CD14-positive monocyte (primary cell): Measurements from ENCODE around the gene ALDH2. TPM values are rescaled to one million over a fixed set of nuclear protein-coding genes. Genes with fewer than 3 reads are reported as not detected.

ENCODE experiments used
- DNase-seq, 3 donors: peaks; one replicate each; pipeline ENCODE4 v3.0.0-alpha.2; 2011 to 2022
- H2AFZ ChIP-seq: 2 replicates; pipeline ENCODE4 v1.6.0; 2012; ENCODE audit warnings: mild to moderate bottlenecking, low read depth, low read length, inconsistent platforms; ENCODE audit not compliant: insufficient read depth, poor library complexity, severe bottlenecking
- H3K27ac ChIP-seq, 2 donors: 1 replicate in 1 of 2; 2 replicates in 1 of 2; pipeline ENCODE4 v1.5.1; 2012 to 2013; ENCODE audit warnings: low read length in 2 of 2, control low read depth in 1 of 2, inconsistent platforms in 1 of 2, low read depth in 1 of 2, mild to moderate bottlenecking in 1 of 2
- H3K27me3 ChIP-seq, 2 donors: one replicate each; pipeline versions ENCODE4 v1.6.0 to v1.6.1; 2011 to 2013; ENCODE audit warnings: low read length in 2 of 2; ENCODE audit not compliant: control insufficient read depth in 2 of 2, insufficient read depth in 2 of 2
- H3K36me3 ChIP-seq, 2 donors: replicated peaks in 1 of 2; 1 replicate in 1 of 2; 2 replicates in 1 of 2; pipeline versions ENCODE4 v1.5.1 to v1.6.1; 2012 to 2013; ENCODE audit warnings: low read length in 2 of 2, control low read depth in 1 of 2, inconsistent platforms in 1 of 2, mild to moderate bottlenecking in 1 of 2; ENCODE audit not compliant: insufficient read depth in 2 of 2, control insufficient read depth in 1 of 2
- H3K4me1 ChIP-seq, 2 donors: 1 replicate in 1 of 2; 2 replicates in 1 of 2; pipeline versions ENCODE4 v1.5.1 to v1.6.1; 2012 to 2013; ENCODE audit warnings: low read length in 2 of 2, control low read depth in 1 of 2, inconsistent platforms in 1 of 2, mild to moderate bottlenecking in 1 of 2, moderate library complexity in 1 of 2; ENCODE audit not compliant: insufficient read depth in 2 of 2, control insufficient read depth in 1 of 2
- H3K4me2 ChIP-seq: replicated peaks from 2 replicates; pipeline ENCODE3; 2012; ENCODE audit warnings: low read length, moderate library complexity, mild to moderate bottlenecking; ENCODE audit not compliant: poor library complexity, severe bottlenecking; ENCODE audit errors: extremely low read depth
- H3K4me3 ChIP-seq, 3 experiments: fragments of 200-600 bp in 1 of 3; sonication (generic) in 1 of 3; replicated peaks in 1 of 3; 1 replicate in 2 of 3; 2 replicates in 1 of 3; pipeline ENCODE4 v1.5.1; 2011 to 2013; ENCODE audit warnings: low read length in 3 of 3, mild to moderate bottlenecking in 3 of 3, control low read depth in 2 of 3, low read depth in 2 of 3, inconsistent platforms in 1 of 3, moderate library complexity in 1 of 3
- H3K79me2 ChIP-seq: 2 replicates; pipeline ENCODE4 v1.6.0; 2012; ENCODE audit warnings: mild to moderate bottlenecking, control low read depth, inconsistent platforms, low read length, moderate library complexity; ENCODE audit not compliant: insufficient read depth
- H3K9ac ChIP-seq: 2 replicates; pipeline ENCODE4 v1.6.0; 2017; ENCODE audit warnings: low read length, mild to moderate bottlenecking; ENCODE audit not compliant: insufficient read depth, poor library complexity, severe bottlenecking
- H3K9me3 ChIP-seq, 2 donors: replicated peaks in 1 of 2; 1 replicate in 1 of 2; 2 replicates in 1 of 2; pipeline versions ENCODE4 v1.5.1 to v1.6.1; 2012 to 2013; ENCODE audit warnings: low read length in 2 of 2, control low read depth in 1 of 2; ENCODE audit not compliant: control insufficient read depth in 1 of 2, insufficient read depth in 1 of 2
- H4K20me1 ChIP-seq: 2 replicates; pipeline ENCODE4 v1.6.0; 2012; ENCODE audit warnings: mild to moderate bottlenecking, low read length, control low read depth, moderate library complexity; ENCODE audit not compliant: insufficient read depth
- H3K27ac Mint-ChIP-seq, 7 donors: one replicate each; pipeline ENCODE4 v1.8.0; 2020; ENCODE audit warnings: mild to moderate bottlenecking in 7 of 7, mixed read lengths in 7 of 7, moderate library complexity in 6 of 7, inconsistent platforms in 2 of 7
- H3K27me3 Mint-ChIP-seq, 3 donors: one replicate each; pipeline ENCODE4 v1.8.0; 2021 to 2022; ENCODE audit warnings: low read depth in 3 of 3, mild to moderate bottlenecking in 3 of 3, mixed read lengths in 3 of 3, moderate library complexity in 3 of 3, inconsistent platforms in 1 of 3
- H3K36me3 Mint-ChIP-seq, 2 donors: one replicate each; pipeline ENCODE4 v1.8.0; 2020; ENCODE audit warnings: mixed read lengths in 2 of 2, inconsistent platforms in 1 of 2, mild to moderate bottlenecking in 1 of 2
- H3K4me1 Mint-ChIP-seq: one replicate; pipeline ENCODE4 v1.8.0; 2020; ENCODE audit warnings: mild to moderate bottlenecking, mixed read lengths
- H3K4me3 Mint-ChIP-seq, 2 donors: one replicate each; pipeline ENCODE4 v1.8.0; 2020; ENCODE audit warnings: mild to moderate bottlenecking in 2 of 2, mixed read lengths in 2 of 2, moderate library complexity in 1 of 2
- H3K9me3 Mint-ChIP-seq, 7 donors: one replicate each; pipeline ENCODE4 v1.8.0; 2020 to 2022; ENCODE audit warnings: mixed read lengths in 7 of 7, mild to moderate bottlenecking in 6 of 7, moderate library complexity in 6 of 7, inconsistent platforms in 2 of 7
- CTCF ChIP-seq: fragments of 200-600 bp; IDR thresholded peaks from one replicate; pipeline ENCODE4 v1.8.0; 2022; ENCODE audit warnings: antibody characterized with exemption, mild to moderate bottlenecking
- WGBS: methylation state at CpG from one replicate; pipeline ENCODE4 v1.1.5; 2013; ENCODE audit warnings: missing lambda C conversion rate; ENCODE audit not compliant: insufficient coverage; 5-methylcytosine and 5-hydroxymethylcytosine counted together
- intact Hi-C, 2 donors: fragments of 100-400 bp; cut with micrococcal nuclease; formaldehyde crosslinking; loops; one replicate each; pipeline versions ENCODE4 v1.15.0 to v1.15.1; 2023
- polyA plus RNA-seq, 3 donors: library from polyadenylated mRNA; depleted of rRNA in 1 of 3; unstranded in 2 of 3; stranded (reverse) in 1 of 3; fragments of 300-500 nt in 2 of 3; fragments of >200 nt in 1 of 3; fragmentation: Illumina TruSeq in 2 of 3; gene quantifications; 1 replicate in 2 of 3; 2 replicates in 1 of 3; pipeline ENCODE4 v1.2.3, GENCODE V29; 2012 to 2021

The ALDH2 gene
- polyA plus RNA-seq, 3 donors: 272 to 404 (median 384) TPM

GRCh38 chr12:111748867-111749266 is 17.9 kb upstream of the ALDH2 start:
- peaks cover 58 to 85% of the 10 kb centered on the region in 2 donors for H3K36me3 Mint-ChIP-seq

GRCh38 chr12:111749391-111749790 is 17.3 kb upstream of the ALDH2 start:
- Histone ChIP-seq H3K4me2 (no peak overlapping the region), H2AFZ (no peak overlapping the region), H3K27me3 (no peaks in the 10 kb centered on the region), H3K4me3 (no peak overlapping the region), H3K79me2 (no peaks in the 10 kb centered on the region), H3K27ac (no peak overlapping the region), H4K20me1 (no peaks in the 10 kb centered on the region), H3K9me3 (no peaks in the 10 kb centered on the region), H3K36me3 (peaks cover 65 to 81% of the 10 kb centered on the region in 2 donors), H3K9ac (no peak overlapping the region), H3K4me1 (no peaks in the 10 kb centered on the region)
- Mint-ChIP-seq H3K9me3 (no peaks in the 10 kb centered on the region), H3K27ac (no peak overlapping the region), H3K27me3 (peaks cover 0 to 5% (median 0%) of the 10 kb centered on the region in 3 donors), H3K4me3 (no peak overlapping the region), H3K4me1 (no peaks in the 10 kb centered on the region), H3K36me3 (peaks cover 56 to 84% of the 10 kb centered on the region in 2 donors)
- WGBS: 100% methylated on average over 3 of the region's 4 CpGs
- intact Hi-C loops: no loop called here
- no peak for DNase-seq
- no peak for TF ChIP-seq CTCF

More at GRCh38 chr12:111748867-111749266, 17.9 kb upstream of the ALDH2 start:
- no peak for TF ChIP-seq CTCF
- Histone ChIP-seq H3K4me2 (no peak overlapping the region), H3K4me3 (no peak overlapping the region), H3K36me3 (peaks cover 63 to 81% of the 10 kb centered on the region in 2 donors), H3K9me3 (no peaks in the 10 kb centered on the region), H3K4me1 (no peaks in the 10 kb centered on the region), H2AFZ (no peak overlapping the region), H4K20me1 (no peaks in the 10 kb centered on the region), H3K9ac (no peak overlapping the region), H3K79me2 (no peaks in the 10 kb centered on the region), H3K27ac (no peak overlapping the region), H3K27me3 (no peaks in the 10 kb centered on the region)
- Mint-ChIP-seq H3K9me3 (no peaks in the 10 kb centered on the region), H3K4me3 (no peak overlapping the region), H3K4me1 (no peaks in the 10 kb centered on the region), H3K27ac (peak overlapping the region in 1 of 7 donors; percentile 15), H3K27me3 (peaks cover 0 to 5% (median 0%) of the 10 kb centered on the region in 3 donors)
- DNase-seq: no peak
- WGBS: 100% methylated on average over 6 of the region's 7 CpGs
- intact Hi-C loops: no loop called here
